ENCODE data around the gene ANKMY1.

- TF ChIP-seq, protein P1, sequence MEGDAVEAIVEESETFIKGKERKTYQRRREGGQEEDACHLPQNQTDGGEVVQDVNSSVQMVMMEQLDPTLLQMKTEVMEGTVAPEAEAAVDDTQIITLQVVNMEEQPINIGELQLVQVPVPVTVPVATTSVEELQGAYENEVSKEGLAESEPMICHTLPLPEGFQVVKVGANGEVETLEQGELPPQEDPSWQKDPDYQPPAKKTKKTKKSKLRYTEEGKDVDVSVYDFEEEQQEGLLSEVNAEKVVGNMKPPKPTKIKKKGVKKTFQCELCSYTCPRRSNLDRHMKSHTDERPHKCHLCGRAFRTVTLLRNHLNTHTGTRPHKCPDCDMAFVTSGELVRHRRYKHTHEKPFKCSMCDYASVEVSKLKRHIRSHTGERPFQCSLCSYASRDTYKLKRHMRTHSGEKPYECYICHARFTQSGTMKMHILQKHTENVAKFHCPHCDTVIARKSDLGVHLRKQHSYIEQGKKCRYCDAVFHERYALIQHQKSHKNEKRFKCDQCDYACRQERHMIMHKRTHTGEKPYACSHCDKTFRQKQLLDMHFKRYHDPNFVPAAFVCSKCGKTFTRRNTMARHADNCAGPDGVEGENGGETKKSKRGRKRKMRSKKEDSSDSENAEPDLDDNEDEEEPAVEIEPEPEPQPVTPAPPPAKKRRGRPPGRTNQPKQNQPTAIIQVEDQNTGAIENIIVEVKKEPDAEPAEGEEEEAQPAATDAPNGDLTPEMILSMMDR (IDR thresholded peaks at IDR 0.05), result no peak
- no peak for TF ChIP-seq POLR2A (IDR thresholded peaks at IDR 0.05)
Observed at GRCh38 chr2:240582781-240583180, 25.0 kb upstream of the ANKMY1 start.
